Activated CD4-positive, alpha-beta T cell treated with anti-CD3 and anti-CD28 coated beads, Interleukin-2, amount 50 U/mL, for 4 hours (primary cell): ENCODE results near the gene PRR20G.
"Not testable (repeated sequence)": the region's sequence is repeated elsewhere in the genome, so short reads cannot be mapped to it uniquely, and the experiment has no call there.

ENCODE experiments used
- DNase-seq, 2 experiments: peaks; one replicate each; pipeline ENCODE4 v3.0.0-alpha.2; 2020

The PRR20G gene

GRCh38 chr3:127296959-127297358 is 9.1 kb upstream of the PRR20G start:
- no peak for DNase-seq

- no peak for DNase-seq
Observed at GRCh38 chr3:127296166-127296565, 8.3 kb upstream of the PRR20G start.

- not testable (repeated sequence) for DNase-seq
Observed at GRCh38 chr3:127293650-127294049, 5.8 kb upstream of the PRR20G start.

- DNase-seq, result no peak
Observed at GRCh38 chr3:127291611-127292010, 3.8 kb upstream of the PRR20G start.

- no peak for DNase-seq
Observed at GRCh38 chr3:127291114-127291513, 3.3 kb upstream of the PRR20G start.

- DNase-seq, result no peak
Observed at GRCh38 chr3:127289706-127290575, 2.1 kb upstream of the PRR20G start.

- no peak for DNase-seq
Observed at GRCh38 chr3:127288921-127289705, 1.3 kb upstream of the PRR20G start.

- no peak for DNase-seq
Observed at GRCh38 chr3:127288343-127288742, 497 bp upstream of the PRR20G start.

GRCh38 chr3:127286571-127287140 is 1.2 kb downstream of the PRR20G start:
- DNase-seq, result no peak

- DNase-seq, result no peak
Observed at GRCh38 chr3:127284258-127284657, 3.6 kb downstream of the PRR20G start.

- no peak for DNase-seq
Observed at GRCh38 chr3:127277561-127277960, 10.3 kb downstream of the PRR20G start.

- no peak for DNase-seq
Observed at GRCh38 chr3:127276995-127277394, 10.9 kb downstream of the PRR20G start.

GRCh38 chr3:127276396-127276795 is 11.4 kb downstream of the PRR20G start:
- DNase-seq, result no peak

GRCh38 chr3:127275287-127275781 is 12.5 kb downstream of the PRR20G start:
- no peak for DNase-seq

GRCh38 chr3:127274200-127274760 is 13.6 kb downstream of the PRR20G start:
- DNase-seq, result no peak

- DNase-seq, result no peak
Observed at GRCh38 chr3:127273206-127273605, 14.6 kb downstream of the PRR20G start.

- no peak for DNase-seq
Observed at GRCh38 chr3:127266186-127266585, 21.7 kb downstream of the PRR20G start.

GRCh38 chr3:127265581-127265981 is 22.3 kb downstream of the PRR20G start:
- no peak for DNase-seq

GRCh38 chr3:127264794-127265514 is 22.9 kb downstream of the PRR20G start:
- no peak for DNase-seq

- DNase-seq, result no peak
Observed at GRCh38 chr3:127264292-127264691, 23.6 kb downstream of the PRR20G start.

- DNase-seq, result no peak
Observed at GRCh38 chr3:127263586-127264231, 24.1 kb downstream of the PRR20G start.

- no peak for DNase-seq
Observed at GRCh38 chr3:127263037-127263436, 24.8 kb downstream of the PRR20G start.
